SK-N-SH treated with all-trans-retinoic acid at 6 μM for 48 hours (cell line): ENCODE results near the gene CGRRF1.

Source experiments
- ATAC-seq: fragments of 200-7000 bp; cut with Tn5 transposase; 3 replicates; pipeline ENCODE4 v1.9.1; 2020; ENCODE audit warnings: mild to moderate bottlenecking, moderate library complexity
- ARNTL ChIP-seq: fragments of 450-650 bp; formaldehyde crosslinking; IDR thresholded peaks from 2 replicates; pipeline ENCODE4 v1.5.0; 2020; ENCODE audit warnings: low read depth, mild to moderate bottlenecking, moderate library complexity, borderline replicate concordance
- BACH2 ChIP-seq: fragments of 250-450 bp; sonication (Bioruptor Pico); IDR thresholded peaks from 2 replicates; pipeline ENCODE4 v1.9.0; 2021; ENCODE audit warnings: mild to moderate bottlenecking, borderline replicate concordance
- CREB5 ChIP-seq: fragments of 250-450 bp; sonication (Bioruptor Pico); IDR thresholded peaks from 2 replicates; pipeline ENCODE4 v1.5.1; 2020; ENCODE audit warnings: low read depth, mild to moderate bottlenecking, moderate library complexity
- CSDC2 ChIP-seq: fragments of 250-450 bp; sonication (Bioruptor Pico); IDR thresholded peaks from 2 replicates; pipeline ENCODE4 v1.5.0; 2020; ENCODE audit warnings: mild to moderate bottlenecking, moderate library complexity
- ESRRG ChIP-seq: fragments of 250-450 bp; sonication (Bioruptor Pico); IDR thresholded peaks from 2 replicates; pipeline ENCODE4 v1.6.1; 2021; ENCODE audit warnings: mild to moderate bottlenecking
- GLIS3 ChIP-seq: fragments of 250-450 bp; sonication (Bioruptor Pico); IDR thresholded peaks from 2 replicates; pipeline ENCODE4 v1.5.0; 2020; ENCODE audit warnings: mild to moderate bottlenecking, moderate library complexity
- ISL1 ChIP-seq: fragments of 250-450 bp; sonication (Bioruptor Pico); IDR thresholded peaks from 2 replicates; pipeline ENCODE4 v2.1.2; 2022; ENCODE audit warnings: mild to moderate bottlenecking, moderate library complexity
- PATZ1 ChIP-seq: fragments of 250-450 bp; sonication (Bioruptor Pico); IDR thresholded peaks from 2 replicates; pipeline ENCODE4 v1.8.0; 2020; ENCODE audit warnings: mild to moderate bottlenecking, moderate library complexity, borderline replicate concordance
- POU6F1 ChIP-seq: fragments of 250-450 bp; sonication (Bioruptor Pico); IDR thresholded peaks from 2 replicates; pipeline ENCODE4 v1.8.0; 2021; ENCODE audit warnings: low read depth, mild to moderate bottlenecking, moderate library complexity, borderline replicate concordance
- PPARA ChIP-seq: fragments of 250-450 bp; sonication (Bioruptor Pico); IDR thresholded peaks from 2 replicates; pipeline ENCODE4 v1.5.0; 2020; ENCODE audit warnings: mild to moderate bottlenecking, borderline replicate concordance
- RARB ChIP-seq: fragments of 250-450 bp; sonication (Bioruptor Pico); IDR thresholded peaks from 2 replicates; pipeline ENCODE4 v1.8.0; 2021; ENCODE audit warnings: mild to moderate bottlenecking, moderate library complexity
- SNAI2 ChIP-seq: fragments of 250-450 bp; sonication (Bioruptor Pico); IDR thresholded peaks from 2 replicates; pipeline ENCODE4 v1.5.0; 2020; ENCODE audit warnings: mild to moderate bottlenecking, moderate library complexity
- TOX ChIP-seq: fragments of 250-450 bp; sonication (Bioruptor Pico); IDR thresholded peaks from 2 replicates; pipeline ENCODE4 v1.8.0; 2021; ENCODE audit warnings: mild to moderate bottlenecking, moderate library complexity, borderline replicate concordance
- TSHZ2 ChIP-seq: fragments of 250-450 bp; sonication (Bioruptor Pico); IDR thresholded peaks from 2 replicates; pipeline ENCODE4 v1.5.0; 2020; ENCODE audit warnings: mild to moderate bottlenecking, moderate library complexity
- ZFP3 ChIP-seq: fragments of 250-450 bp; sonication (Bioruptor Pico); IDR thresholded peaks from 2 replicates; pipeline ENCODE4 v1.5.0; 2020; ENCODE audit warnings: mild to moderate bottlenecking, moderate library complexity
- ZNF565 ChIP-seq: fragments of 450-650 bp; formaldehyde crosslinking; conservative IDR thresholded peaks from 2 replicates; pipeline ENCODE4 v1.5.0; 2020; ENCODE audit warnings: low read depth, mild to moderate bottlenecking, moderate library complexity
- ZNF70 ChIP-seq: fragments of 450-650 bp; formaldehyde crosslinking; IDR thresholded peaks from 2 replicates; pipeline ENCODE4 v1.5.0; 2020; ENCODE audit warnings: mild to moderate bottlenecking, moderate library complexity
- ZNF8 ChIP-seq: fragments of 450-650 bp; formaldehyde crosslinking; IDR thresholded peaks from 2 replicates; pipeline ENCODE4 v1.5.0; 2020; ENCODE audit warnings: mild to moderate bottlenecking, moderate library complexity

Gene CGRRF1

GRCh38 chr14:54480830-54481562 is 28.7 kb upstream of the CGRRF1 start:
- ATAC-seq: no peak
- TF ChIP-seq CSDC2 (no peak), RARB (no peak), ARNTL (CRISPR knock-in tag) (no peak), TSHZ2 (CRISPR knock-in tag) (no peak), ZNF565 (CRISPR knock-in tag) (no peak), BACH2 (CRISPR knock-in tag) (no peak), CREB5 (no peak), POU6F1 (no peak)

- TF ChIP-seq TSHZ2 (CRISPR knock-in tag) (no peak), ZNF565 (CRISPR knock-in tag) (no peak), ESRRG (CRISPR knock-in tag) (no peak), ZNF70 (no peak), RARB (no peak), ZNF8 (no peak), ISL1 (no peak), SNAI2 (no peak), ZFP3 (CRISPR knock-in tag) (no peak), POU6F1 (no peak), CSDC2 (no peak)
- TF ChIP-seq, all 23 proteins: peak for 0
- ATAC-seq: no peak
Observed at GRCh38 chr14:54481695-54482094, 28.0 kb upstream of the CGRRF1 start.

GRCh38 chr14:54483073-54483745 is 26.5 kb upstream of the CGRRF1 start:
- ATAC-seq: no peak
- no peak for TF ChIP-seq TOX
- no peak for TF ChIP-seq PATZ1 (CRISPR knock-in tag)
- TF ChIP-seq TSHZ2 (CRISPR knock-in tag): no peak
- no peak for TF ChIP-seq POU6F1
- no peak for TF ChIP-seq ZNF565 (CRISPR knock-in tag)
- no peak for TF ChIP-seq SNAI2
- TF ChIP-seq PPARA: no peak
- no peak for TF ChIP-seq RARB
- TF ChIP-seq GLIS3 (CRISPR knock-in tag): no peak
